ENCODE measurements around the gene CBY3. TPM values are rescaled to one million over a fixed set of nuclear protein-coding genes. Genes with fewer than 3 reads are reported as not detected.
"Not testable (repeated sequence)": the region's sequence is repeated elsewhere in the genome, so short reads cannot be mapped to it uniquely, and the experiment has no call there.

CBY3 gene
- total and polyA plus RNA-seq, 4 experiments from 2014 or later: 0.36 to 0.76 (median 0.57) TPM

- POLR2A ChIA-PET (ENCODE audit: partially characterized antibody); H3K36me3 ChIP-seq (ENCODE audit: insufficient read depth, low read length); H3K4me1 ChIP-seq (ENCODE audit: insufficient read depth, low read length); H3K27ac ChIP-seq (ENCODE audit: low read depth, low read length); H3K4me3 ChIP-seq (ENCODE audit: low read length in 2 of 2); DNase-seq; H3K27me3 ChIP-seq (ENCODE audit: insufficient read depth, low read length); H3K9me3 Mint-ChIP-seq; CTCF ChIA-PET (ENCODE audit: partially characterized antibody); H3K4me1 Mint-ChIP-seq; H3K27ac Mint-ChIP-seq; H3K36me3 Mint-ChIP-seq; intact Hi-C loops (cut with micrococcal nuclease); H3K4me3 Mint-ChIP-seq; H3K27me3 Mint-ChIP-seq; H3K9me3 ChIP-seq (ENCODE audit: control insufficient read depth in 1 of 2, low read length in 2 of 2): not testable (repeated sequence)
Observed at GRCh38 chr5:179650245-179650644, 30.6 kb downstream of the CBY3 start.

DNA sequence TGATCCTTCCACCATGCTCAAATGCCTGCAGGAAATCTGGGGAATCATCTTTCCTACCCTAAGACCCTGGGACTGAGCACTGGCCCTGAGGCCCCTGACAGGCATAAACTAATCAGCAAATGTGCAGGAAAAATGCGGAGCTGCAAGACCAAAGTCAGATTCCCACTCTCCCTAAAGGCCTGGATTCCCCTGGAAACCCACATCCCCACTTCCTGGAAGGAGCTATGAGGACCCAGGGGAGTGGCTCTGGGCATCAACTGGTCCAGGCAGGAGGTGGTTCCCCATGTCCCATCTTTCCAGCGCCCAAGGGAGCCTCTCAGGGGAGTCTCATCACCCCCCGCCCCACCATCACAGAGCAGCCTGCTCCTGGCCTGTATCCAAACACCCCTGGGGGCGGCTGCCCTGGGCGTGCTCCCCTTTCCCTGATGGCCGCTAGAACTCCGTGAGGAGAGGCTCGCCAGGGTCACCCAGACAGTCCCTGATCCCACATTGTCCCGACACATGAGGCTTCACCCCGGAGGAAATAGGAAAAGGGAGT lies 31.6 kb downstream of the CBY3 start:
- H3K27me3 Mint-ChIP-seq; H3K9me3 Mint-ChIP-seq; H3K4me1 Mint-ChIP-seq; POLR2A ChIA-PET (ENCODE audit: partially characterized antibody); H3K27ac ChIP-seq (ENCODE audit: low read depth, low read length); intact Hi-C loops (cut with micrococcal nuclease); H3K4me3 Mint-ChIP-seq; DNase-seq; H3K36me3 Mint-ChIP-seq; H3K36me3 ChIP-seq (ENCODE audit: insufficient read depth, low read length); H3K27ac Mint-ChIP-seq; H3K9me3 ChIP-seq (ENCODE audit: control insufficient read depth in 1 of 2, low read length in 2 of 2); CTCF ChIA-PET (ENCODE audit: partially characterized antibody); H3K4me3 ChIP-seq (ENCODE audit: low read length in 2 of 2); H3K27me3 ChIP-seq (ENCODE audit: insufficient read depth, low read length); H3K4me1 ChIP-seq (ENCODE audit: insufficient read depth, low read length): not testable (repeated sequence)

DNA sequence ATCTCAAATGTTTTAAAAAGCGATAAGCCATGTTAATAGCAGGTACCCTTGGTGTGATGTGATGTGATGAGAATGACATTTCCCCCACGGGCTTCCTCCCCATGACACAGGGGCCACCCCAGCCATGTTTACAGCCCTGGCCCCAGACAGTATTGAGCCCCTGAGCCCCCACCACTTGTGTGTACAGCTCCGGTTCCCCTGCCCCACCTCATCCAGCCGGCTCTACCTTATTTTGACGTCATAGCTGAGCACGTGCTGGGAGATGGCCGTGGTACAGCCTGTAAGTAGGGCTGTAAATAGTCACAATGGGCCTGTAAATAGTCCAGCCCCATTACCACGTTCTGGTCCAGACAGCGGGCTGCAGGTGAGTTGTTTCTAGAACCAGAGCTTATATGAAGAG lies 32.4 kb downstream of the CBY3 start:
- DNase-seq: no peak
- H3K27me3 Mint-ChIP-seq: peaks cover 0 to 3% of the 10 kb centered on the region in 2 donors
- POLR2A ChIA-PET (ENCODE audit: partially characterized antibody): no interaction called here
- no peaks in the 10 kb centered on the region for H3K9me3 ChIP-seq (ENCODE audit: control insufficient read depth in 1 of 2, low read length in 2 of 2)
- no peaks in the 10 kb centered on the region for H3K27me3 ChIP-seq (ENCODE audit: insufficient read depth, low read length)
- CTCF ChIA-PET (ENCODE audit: partially characterized antibody): interaction anchor here (1.4 kb wide), 1 partner anchor 10 kb away, joined by 4 read pairs; no protein-coding TSS in a partner anchor
- no peak overlapping the region for H3K27ac ChIP-seq (ENCODE audit: low read depth, low read length)
- no peaks in the 10 kb centered on the region for H3K9me3 Mint-ChIP-seq
- no peak overlapping the region for H3K4me3 Mint-ChIP-seq
- H3K4me1 Mint-ChIP-seq: no peaks in the 10 kb centered on the region
- H3K36me3 Mint-ChIP-seq: no peaks in the 10 kb centered on the region
- H3K4me3 ChIP-seq (ENCODE audit: low read length in 2 of 2): no peak overlapping the region
- H3K27ac Mint-ChIP-seq: no peak overlapping the region
- H3K4me1 ChIP-seq (ENCODE audit: insufficient read depth, low read length): no peaks in the 10 kb centered on the region
- no peaks in the 10 kb centered on the region for H3K36me3 ChIP-seq (ENCODE audit: insufficient read depth, low read length)
- intact Hi-C loops (cut with micrococcal nuclease): no loop called here

DNA sequence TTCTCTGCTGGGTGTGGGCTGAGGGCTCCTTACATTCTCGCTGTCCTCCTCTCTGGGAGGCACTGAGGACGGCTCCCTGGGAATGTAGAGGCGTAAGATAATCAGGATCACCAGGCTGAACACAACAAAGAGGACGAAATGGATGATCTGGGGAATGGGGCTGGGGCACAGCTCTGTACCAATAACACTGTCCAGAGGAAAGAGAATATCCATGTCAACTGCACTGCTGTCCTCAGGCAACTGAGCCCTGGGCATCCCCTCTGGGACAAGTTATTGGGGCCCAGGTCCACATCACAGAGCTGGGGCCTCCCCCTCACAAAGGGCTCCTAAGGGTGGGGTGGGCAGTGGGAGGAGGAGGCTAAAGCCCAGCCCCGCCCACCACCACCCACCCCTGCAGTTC lies 36.1 kb downstream of the CBY3 start:
- H3K27me3 ChIP-seq (ENCODE audit: insufficient read depth, low read length); intact Hi-C loops (cut with micrococcal nuclease); H3K9me3 ChIP-seq (ENCODE audit: control insufficient read depth in 1 of 2, low read length in 2 of 2); H3K4me3 Mint-ChIP-seq; CTCF ChIA-PET (ENCODE audit: partially characterized antibody); H3K36me3 ChIP-seq (ENCODE audit: insufficient read depth, low read length); DNase-seq; H3K27me3 Mint-ChIP-seq; H3K4me3 ChIP-seq (ENCODE audit: low read length in 2 of 2); H3K36me3 Mint-ChIP-seq; POLR2A ChIA-PET (ENCODE audit: partially characterized antibody); H3K9me3 Mint-ChIP-seq; H3K27ac ChIP-seq (ENCODE audit: low read depth, low read length); H3K4me1 Mint-ChIP-seq; H3K27ac Mint-ChIP-seq; H3K4me1 ChIP-seq (ENCODE audit: insufficient read depth, low read length): not testable (repeated sequence)

DNA sequence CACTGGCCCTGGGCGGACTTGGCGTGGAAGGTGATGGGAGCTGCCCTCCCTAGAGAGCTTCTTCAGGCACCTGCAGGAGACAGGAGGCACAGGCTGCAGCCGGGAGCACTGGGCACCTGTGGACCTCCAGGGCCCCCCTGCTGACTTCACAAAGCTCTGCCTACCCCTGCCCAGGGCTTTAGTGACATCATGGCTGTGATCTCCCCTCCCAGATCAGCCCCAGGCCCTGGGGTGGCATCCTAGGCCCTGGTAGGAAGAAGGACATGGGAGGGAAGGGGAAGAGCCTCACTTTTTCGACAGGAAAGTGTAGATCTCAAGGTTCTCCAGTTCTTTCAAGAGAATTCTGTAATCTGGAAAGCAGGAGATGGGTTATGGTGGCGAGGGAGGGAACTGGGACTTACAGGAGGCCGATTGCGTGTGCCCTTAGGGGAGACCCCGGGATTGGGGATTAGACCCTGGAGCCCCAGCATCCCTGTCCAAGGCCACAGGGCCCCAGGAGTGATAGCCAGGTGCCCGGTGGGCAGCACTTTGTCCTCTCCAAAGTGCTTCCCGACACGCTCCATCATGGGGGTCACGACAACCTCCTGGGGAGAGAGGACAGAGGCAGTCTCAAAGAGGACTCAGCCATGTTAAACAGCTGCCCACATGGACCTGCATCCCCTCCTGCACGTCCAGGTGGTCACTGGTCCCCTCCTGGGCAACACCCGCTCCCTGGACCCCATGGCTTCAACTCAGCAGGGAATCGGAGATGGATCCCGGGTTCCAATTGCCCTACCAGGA lies 37.5 kb downstream of the CBY3 start:
- H3K9me3 ChIP-seq (ENCODE audit: control insufficient read depth in 1 of 2, low read length in 2 of 2); H3K27me3 Mint-ChIP-seq; H3K4me1 Mint-ChIP-seq; intact Hi-C loops (cut with micrococcal nuclease); H3K27ac Mint-ChIP-seq; H3K4me3 ChIP-seq (ENCODE audit: low read length in 2 of 2); H3K36me3 Mint-ChIP-seq; H3K4me1 ChIP-seq (ENCODE audit: insufficient read depth, low read length); DNase-seq; H3K9me3 Mint-ChIP-seq; H3K27ac ChIP-seq (ENCODE audit: low read depth, low read length); H3K4me3 Mint-ChIP-seq; CTCF ChIA-PET (ENCODE audit: partially characterized antibody); POLR2A ChIA-PET (ENCODE audit: partially characterized antibody); H3K27me3 ChIP-seq (ENCODE audit: insufficient read depth, low read length); H3K36me3 ChIP-seq (ENCODE audit: insufficient read depth, low read length): not testable (repeated sequence)

DNA sequence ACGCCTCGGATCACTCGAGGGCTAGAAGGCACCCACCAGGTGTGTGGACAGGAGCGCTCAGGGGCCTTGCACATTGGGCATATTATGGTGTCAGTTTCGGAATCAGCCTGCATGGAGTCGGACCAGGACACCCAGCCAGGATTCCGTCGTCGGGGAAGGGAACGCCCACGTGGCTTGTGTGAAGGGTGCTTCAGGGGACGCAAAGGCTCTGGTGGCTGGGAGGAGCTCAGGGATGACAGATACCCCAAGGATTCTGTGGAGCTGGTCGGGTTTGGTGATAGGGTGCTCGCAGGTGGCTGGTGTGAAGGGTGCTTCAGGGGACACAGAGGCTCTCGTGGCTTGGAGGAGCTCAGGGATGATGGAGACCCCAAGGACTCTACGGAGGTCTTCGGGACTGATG lies 38.2 kb downstream of the CBY3 start:
- H3K4me1 ChIP-seq (ENCODE audit: insufficient read depth, low read length); H3K9me3 ChIP-seq (ENCODE audit: control insufficient read depth in 1 of 2, low read length in 2 of 2); H3K27me3 Mint-ChIP-seq; intact Hi-C loops (cut with micrococcal nuclease); H3K4me3 Mint-ChIP-seq; H3K36me3 Mint-ChIP-seq; H3K27me3 ChIP-seq (ENCODE audit: insufficient read depth, low read length); DNase-seq; H3K4me3 ChIP-seq (ENCODE audit: low read length in 2 of 2); H3K9me3 Mint-ChIP-seq; H3K36me3 ChIP-seq (ENCODE audit: insufficient read depth, low read length); H3K27ac Mint-ChIP-seq; H3K27ac ChIP-seq (ENCODE audit: low read depth, low read length); H3K4me1 Mint-ChIP-seq; POLR2A ChIA-PET (ENCODE audit: partially characterized antibody); CTCF ChIA-PET (ENCODE audit: partially characterized antibody): not testable (repeated sequence)

GRCh38 chr5:179641745-179642144 lies 39.1 kb downstream of the CBY3 start:
- POLR2A ChIA-PET (ENCODE audit: partially characterized antibody); H3K9me3 ChIP-seq (ENCODE audit: control insufficient read depth in 1 of 2, low read length in 2 of 2); H3K4me1 Mint-ChIP-seq; H3K4me3 ChIP-seq (ENCODE audit: low read length in 2 of 2); H3K27me3 ChIP-seq (ENCODE audit: insufficient read depth, low read length); intact Hi-C loops (cut with micrococcal nuclease); CTCF ChIA-PET (ENCODE audit: partially characterized antibody); H3K27ac ChIP-seq (ENCODE audit: low read depth, low read length); H3K27ac Mint-ChIP-seq; H3K9me3 Mint-ChIP-seq; H3K4me1 ChIP-seq (ENCODE audit: insufficient read depth, low read length); DNase-seq; H3K36me3 ChIP-seq (ENCODE audit: insufficient read depth, low read length); H3K36me3 Mint-ChIP-seq; H3K4me3 Mint-ChIP-seq; H3K27me3 Mint-ChIP-seq: not testable (repeated sequence)

Data from CD4-positive, alpha-beta memory T cell (primary cell).